Endothelial cell of umbilical vein (primary cell): Measurements from ENCODE around the gene MRPS18B. TPM values are rescaled to one million over a fixed set of nuclear protein-coding genes. Genes with fewer than 3 reads are reported as not detected.

Source experiments
- BruUV-seq: library from RNA; stranded (reverse); fragments of 400-500 nt; replicated peaks from 2 replicates; lab custom pipeline; 2021; lab: Mats Ljungman, UMichigan
- CTCF ChIA-PET: fragments of 300-600, 350-600 bp; sonication (Branson Sonifier 250); formaldehyde crosslinking; loops from one replicate; lab custom pipeline; 2021; ENCODE audit warnings: antibody characterized with exemption, inconsistent platforms; lab: Charles Lee
- POLR2A ChIA-PET: fragments of 300-600, 350-600 bp; sonication (Branson Sonifier 250); formaldehyde crosslinking; loops from one replicate; lab custom pipeline; 2021; ENCODE audit warnings: antibody characterized with exemption, inconsistent platforms; lab: Charles Lee
- DNase-seq: peaks from one replicate; pipeline ENCODE4 v3.0.0-alpha.2; 2011; ENCODE audit warnings: low read depth, low spot score
- FAIRE-seq: peaks from 2 replicates; lab custom pipeline; 2011; peaks lifted over from hg19 to GRCh38; lab: Jason Lieb, UNC
- H2AFZ ChIP-seq: 2 replicates; pipeline ENCODE4 v1.6.0; 2012; ENCODE audit warnings: low read depth, low read length, control low read depth, inconsistent platforms
- H3K27ac ChIP-seq: 2 replicates; pipeline ENCODE4 v1.5.1; 2011; ENCODE audit warnings: low read depth, mild to moderate bottlenecking, control low read depth, low read length, moderate library complexity; ENCODE audit not compliant: insufficient read depth
- H3K27me3 ChIP-seq, 2 experiments: 2 replicates each; pipeline versions ENCODE4 v1.6.0 to v1.6.1; 2011; ENCODE audit warnings: low read length in 2 of 2, mixed read lengths in 1 of 2; ENCODE audit not compliant: control insufficient read depth in 2 of 2, insufficient read depth in 2 of 2
- H3K36me3 ChIP-seq, 2 experiments: 2 replicates in 1 of 2; 3 replicates in 1 of 2; pipeline ENCODE4 v1.5.1; 2011; ENCODE audit warnings: low read length in 2 of 2, mild to moderate bottlenecking in 1 of 2, moderate library complexity in 1 of 2; ENCODE audit not compliant: control insufficient read depth in 2 of 2, insufficient read depth in 2 of 2; ENCODE audit errors: extremely low read depth in 1 of 2
- H3K4me1 ChIP-seq: 3 replicates; pipeline ENCODE4 v1.5.1; 2011; ENCODE audit warnings: mild to moderate bottlenecking, low read length; ENCODE audit not compliant: control insufficient read depth, insufficient read depth; ENCODE audit errors: extremely low read depth
- H3K4me2 ChIP-seq: 2 replicates; pipeline ENCODE4 v1.6.1; 2011; ENCODE audit warnings: low read length, control low read depth, mixed read lengths; ENCODE audit not compliant: insufficient read depth
- H3K4me3 ChIP-seq, 3 experiments: fragments of 200-600 bp in 1 of 3; sonication (generic), shearing (Covaris generic) in 1 of 3; replicated peaks in 1 of 3; 2 replicates each; pipeline ENCODE4 v1.5.1; 2011 to 2016; ENCODE audit warnings: control low read depth in 3 of 3, low read length in 3 of 3, mild to moderate bottlenecking in 2 of 3, inconsistent platforms in 1 of 3, low read depth in 1 of 3, moderate library complexity in 1 of 3; ENCODE audit not compliant: insufficient read depth in 1 of 3
- H3K79me2 ChIP-seq: 2 replicates; pipeline ENCODE4 v1.6.0; 2012; ENCODE audit warnings: low read length, inconsistent platforms; ENCODE audit not compliant: control insufficient read depth, insufficient read depth
- H3K9ac ChIP-seq: replicated peaks from 2 replicates; pipeline ENCODE3; 2011; ENCODE audit warnings: low read length, control low read depth; ENCODE audit not compliant: insufficient read depth; ENCODE audit errors: extremely low read depth
- H3K9me1 ChIP-seq: replicated peaks from 3 replicates; pipeline ENCODE4 v1.6.0; 2011; ENCODE audit warnings: mild to moderate bottlenecking, low read length; ENCODE audit not compliant: control insufficient read depth, insufficient read depth; ENCODE audit errors: extremely low read depth
- H3K9me3 ChIP-seq: replicated peaks from 2 replicates; pipeline ENCODE4 v1.5.1; 2012; ENCODE audit warnings: low read length, inconsistent platforms; ENCODE audit not compliant: control insufficient read depth, insufficient read depth
- H4K20me1 ChIP-seq: replicated peaks from 2 replicates; pipeline ENCODE3; 2011; ENCODE audit warnings: mild to moderate bottlenecking, low read length; ENCODE audit not compliant: control insufficient read depth, insufficient read depth; ENCODE audit errors: extremely low read depth
- CTCF ChIP-seq, 2 donors: IDR thresholded peaks; 1 replicate in 1 of 2; 2 replicates in 1 of 2; pipeline ENCODE4 v1.5.1; 2011; ENCODE audit warnings: low read length in 2 of 2, mild to moderate bottlenecking in 2 of 2, moderate library complexity in 2 of 2, control low read depth in 1 of 2, inconsistent platforms in 1 of 2, low read depth in 1 of 2; ENCODE audit not compliant: insufficient read depth in 1 of 2; ENCODE audit errors: extremely low read depth in 1 of 2
- EZH2 ChIP-seq: IDR thresholded peaks from 2 replicates; pipeline ENCODE4 v1.6.1; 2012; ENCODE audit warnings: borderline replicate concordance, low read depth, mild to moderate bottlenecking, moderate library complexity, low read length, inconsistent platforms; ENCODE audit not compliant: severe bottlenecking
- FOS ChIP-seq: IDR thresholded peaks from 2 replicates; pipeline ENCODE4 v1.6.1; 2011; ENCODE audit warnings: mild to moderate bottlenecking, low read length, moderate library complexity, borderline replicate concordance; ENCODE audit not compliant: insufficient read depth
- GATA2 ChIP-seq: IDR thresholded peaks from 2 replicates; pipeline ENCODE4 v1.7.0; 2011; ENCODE audit warnings: low read depth, mild to moderate bottlenecking, moderate library complexity, mixed read lengths, low read length; ENCODE audit not compliant: insufficient read length, insufficient read depth
- JUN ChIP-seq: IDR thresholded peaks from 2 replicates; pipeline ENCODE4 v1.6.1; 2011; ENCODE audit warnings: borderline replicate concordance, low read depth; ENCODE audit not compliant: insufficient read length, insufficient read depth
- MAX ChIP-seq: IDR thresholded peaks from 2 replicates; pipeline ENCODE4 v1.6.1; 2011; ENCODE audit not compliant: insufficient read depth, insufficient read length
- MYC ChIP-seq: IDR thresholded peaks from one replicate; pipeline ENCODE4 v1.6.1; 2011; ENCODE audit warnings: mild to moderate bottlenecking, low read depth, low read length
- POLR2A ChIP-seq: IDR thresholded peaks from 2 replicates; pipeline ENCODE4 v1.6.1; 2012; ENCODE audit warnings: low read depth, mild to moderate bottlenecking, control low read depth, low read length
- POLR2AphosphoS5 ChIP-seq: IDR thresholded peaks from 2 replicates; pipeline ENCODE4 v1.6.1; 2012; ENCODE audit warnings: low read depth, mild to moderate bottlenecking, control low read depth, low read length, moderate library complexity; ENCODE audit not compliant: insufficient read depth
- dilution Hi-C: fragments of 300-500 bp; cut with MboI; formaldehyde crosslinking; loops from one replicate; pipeline ENCODE4 v1.15.0; 2019; ENCODE audit warnings: low sequenced_read_pairs; ENCODE audit not compliant: extremely low pct_ligation_motif_present
- intact Hi-C: fragments of 100-400 bp; cut with micrococcal nuclease; formaldehyde crosslinking; loops from one replicate; pipeline ENCODE4 v1.10.0; 2022
- polyA plus RNA-seq, 4 experiments: library from polyadenylated mRNA; depleted of rRNA in 3 of 4; stranded (reverse) in 3 of 4; unstranded in 1 of 4; fragments of >200 nt; gene quantifications; 2 replicates each; pipeline versions ENCODE4 v1.2.1 to v1.2.3, GENCODE V29; 2011 to 2012; ENCODE audit warnings: missing spikeins in 1 of 4
- total RNA-seq: library from RNA; stranded (reverse); gene quantifications from 2 replicates; pipeline ENCODE4 v1.2.3, GENCODE V29; 2021

The MRPS18B gene
- total and polyA plus RNA-seq, 2 donors (not counting 3 experiments of a cell fraction or from before 2014, with no cell fraction given), result 32.6 to 49.1 TPM

GRCh38 chr6:30592287-30592686 is 25.4 kb upstream of the MRPS18B start:
- dilution Hi-C loops (no loop called here), intact Hi-C loops (no loop called here)
- Histone ChIP-seq H3K9me1 (no peaks in the 10 kb centered on the region), H3K9ac (no peak overlapping the region), H3K79me2 (peaks cover 7% of the 10 kb centered on the region), H4K20me1 (no peaks in the 10 kb centered on the region), H3K4me1 (peaks cover 2% of the 10 kb centered on the region), H2AFZ (no peak overlapping the region), H3K4me3 (no peak overlapping the region), H3K9me3 (no peaks in the 10 kb centered on the region), H3K27me3 (no peaks in the 10 kb centered on the region), H3K27ac (no peak overlapping the region), H3K4me2 (no peak overlapping the region), H3K36me3 (peaks cover 17 to 18% of the 10 kb centered on the region in 2 experiments)
- no TSS peak for BruUV-seq
- DNase-seq (no peak), FAIRE-seq (no peak)
- CTCF ChIA-PET, result interaction anchor here (1.0 to 1.2 kb wide), 3 partner anchors 47 to 110 kb away, joined by 3 to 8 read pairs (median 5); no protein-coding TSS in a partner anchor
- TF ChIP-seq MYC (no peak), EZH2 (no peak), JUN (no peak), GATA2 (no peak), FOS (no peak), POLR2AphosphoS5 (no peak), MAX (no peak), CTCF (IDR thresholded peaks at IDR 0.05; ENCODE audit: extremely low read depth in 1 of 2, insufficient read depth in 1 of 2, low read depth in 1 of 2, low read length in 2 of 2) (no peak), POLR2A (no peak)
- POLR2A ChIA-PET, result no interaction called here
